WTC11 (cell line): Measurements from ENCODE around the gene IGHMBP2. TPM values are rescaled to one million over a fixed set of nuclear protein-coding genes. Genes with fewer than 3 reads are reported as not detected.

ENCODE experiments used
- ATAC-seq: fragments of 200-7000 bp; cut with Tn5 transposase; 2 replicates; pipeline ENCODE4 v1.10.0; 2021; ENCODE audit warnings: mild to moderate bottlenecking, moderate library complexity
- CTCF ChIA-PET: fragments of 300-600 bp; sonication (Branson Sonifier 250); formaldehyde crosslinking; loops from one replicate; lab custom pipeline; 2021; ENCODE audit warnings: antibody characterized with exemption; lab: Charles Lee
- POLR2A ChIA-PET: fragments of 350-600 bp; sonication (Branson Sonifier 250); formaldehyde crosslinking; loops from one replicate; lab custom pipeline; 2021; ENCODE audit warnings: antibody characterized with exemption; lab: Charles Lee
- DNase-seq: peaks from one replicate; pipeline ENCODE4 v3.0.0; 2021; ENCODE audit warnings: low spot score
- H3K27ac Mint-ChIP-seq: 2 replicates; pipeline ENCODE4 v1.8.0; 2021; ENCODE audit warnings: mixed read lengths
- H3K27me3 Mint-ChIP-seq: 2 replicates; pipeline ENCODE4 v1.8.0; 2021; ENCODE audit warnings: low read depth, mild to moderate bottlenecking, moderate library complexity, mixed read lengths
- H3K36me3 Mint-ChIP-seq: 2 replicates; pipeline ENCODE4 v1.8.0; 2021; ENCODE audit warnings: mixed read lengths
- H3K4me1 Mint-ChIP-seq: 2 replicates; pipeline ENCODE4 v1.8.0; 2022; ENCODE audit warnings: mixed read lengths
- H3K4me3 Mint-ChIP-seq: 2 replicates; pipeline ENCODE4 v1.8.0; 2021; ENCODE audit warnings: mild to moderate bottlenecking, moderate library complexity, mixed read lengths
- H3K9me3 Mint-ChIP-seq: 2 replicates; pipeline ENCODE4 v1.8.0; 2021; ENCODE audit warnings: mixed read lengths
- ARID4B ChIP-seq: sonication (generic); formaldehyde crosslinking; IDR thresholded peaks from 2 replicates; pipeline ENCODE4 v1.8.0; 2023; ENCODE audit warnings: missing genetic modification reagents, mild to moderate bottlenecking, borderline replicate concordance
- ATF1 ChIP-seq: sonication (generic); formaldehyde crosslinking; IDR thresholded peaks from 2 replicates; pipeline ENCODE4 v1.8.1; 2023; ENCODE audit warnings: mild to moderate bottlenecking, moderate library complexity, missing genetic modification reagents
- ATF3 ChIP-seq: sonication (generic); formaldehyde crosslinking; conservative IDR thresholded peaks from 2 replicates; pipeline ENCODE4 v1.8.1; 2022; ENCODE audit warnings: mild to moderate bottlenecking, missing genetic modification reagents
- E2F1 ChIP-seq: sonication (generic); formaldehyde crosslinking; IDR thresholded peaks from 2 replicates; pipeline ENCODE4 v1.8.0; 2022; ENCODE audit warnings: mild to moderate bottlenecking, missing genetic modification reagents
- ELF4 ChIP-seq: sonication (generic); formaldehyde crosslinking; IDR thresholded peaks from 2 replicates; pipeline ENCODE4 v1.8.1; 2022; ENCODE audit warnings: low read depth, mild to moderate bottlenecking, moderate library complexity, missing genetic modification reagents
- EMX1 ChIP-seq: fragments of 250-450 bp; sonication (Bioruptor Pico); IDR thresholded peaks from 2 replicates; pipeline ENCODE4 v1.8.0; 2021; ENCODE audit warnings: mild to moderate bottlenecking
- FOXP1 ChIP-seq: sonication (generic); formaldehyde crosslinking; IDR thresholded peaks from 2 replicates; pipeline ENCODE4 v1.8.0; 2022; ENCODE audit warnings: missing genetic modification reagents, mild to moderate bottlenecking, moderate library complexity, borderline replicate concordance
- HMGA2 ChIP-seq: fragments of 250-450 bp; sonication (Bioruptor Pico); IDR thresholded peaks from 2 replicates; pipeline ENCODE4 v1.4.0; 2021; ENCODE audit warnings: mild to moderate bottlenecking, moderate library complexity
- JAZF1 ChIP-seq: fragments of 250-450 bp; sonication (Bioruptor Pico); IDR thresholded peaks from 2 replicates; pipeline ENCODE4 v1.9.0; 2021; ENCODE audit warnings: moderate library complexity, mild to moderate bottlenecking, inconsistent platforms
- KAT7 ChIP-seq: sonication (generic); formaldehyde crosslinking; IDR thresholded peaks from 2 replicates; pipeline ENCODE4 v1.8.1; 2023; ENCODE audit warnings: missing genetic modification reagents, mild to moderate bottlenecking, borderline replicate concordance
- NFATC4 ChIP-seq: fragments of 250-450 bp; sonication (Bioruptor Pico); IDR thresholded peaks from 2 replicates; pipeline ENCODE4 v1.9.0; 2021; ENCODE audit warnings: mild to moderate bottlenecking
- NR1H2 ChIP-seq: sonication (generic); formaldehyde crosslinking; IDR thresholded peaks from 2 replicates; pipeline ENCODE4 v1.9.0; 2021; ENCODE audit warnings: mild to moderate bottlenecking, moderate library complexity, missing genetic modification reagents
- PRRX2 ChIP-seq: fragments of 250-450 bp; sonication (Bioruptor Pico); IDR thresholded peaks from 2 replicates; pipeline ENCODE4 v1.8.0; 2021; ENCODE audit warnings: mild to moderate bottlenecking
- RELA ChIP-seq: sonication (generic); formaldehyde crosslinking; IDR thresholded peaks from 2 replicates; pipeline ENCODE4 v1.8.1; 2022; ENCODE audit warnings: missing genetic modification reagents, mild to moderate bottlenecking, borderline replicate concordance
- SP1 ChIP-seq: sonication (generic); formaldehyde crosslinking; conservative IDR thresholded peaks from 2 replicates; pipeline ENCODE4 v1.8.1; 2022; ENCODE audit warnings: missing genetic modification reagents
- ZNF263 ChIP-seq: sonication (generic); formaldehyde crosslinking; IDR thresholded peaks from 2 replicates; pipeline ENCODE4 v1.8.1; 2022; ENCODE audit warnings: low read depth, mild to moderate bottlenecking, moderate library complexity, missing genetic modification reagents
- total RNA-seq: library from RNA; stranded (reverse); gene quantifications from 3 replicates; pipeline ENCODE4 v1.2.3, GENCODE V29; 2021
- TF ChIP-seq, protein P1 (sequence below): sonication (generic); formaldehyde crosslinking; IDR thresholded peaks from 2 replicates; pipeline ENCODE4 v1.8.0; 2022; ENCODE audit warnings: mild to moderate bottlenecking, missing genetic modification reagents
- TF ChIP-seq, protein P2 (sequence below): sonication (generic); formaldehyde crosslinking; IDR thresholded peaks from 2 replicates; pipeline ENCODE4 v1.8.1; 2023; ENCODE audit warnings: mild to moderate bottlenecking, missing genetic modification reagents
- TF ChIP-seq, protein P3 (sequence below): sonication (generic); formaldehyde crosslinking; IDR thresholded peaks from 2 replicates; pipeline ENCODE4 v1.8.1; 2022; ENCODE audit warnings: missing genetic modification reagents, borderline replicate concordance
- TF ChIP-seq, protein P4 (sequence below): sonication (generic); formaldehyde crosslinking; IDR thresholded peaks from 2 replicates; pipeline ENCODE4 v1.8.1; 2022; ENCODE audit warnings: mild to moderate bottlenecking, moderate library complexity, missing genetic modification reagents

IGHMBP2 gene
- total RNA-seq, 1 experiment from 2014 or later = 22.5 TPM

- no peak for ATAC-seq
- H3K4me1 Mint-ChIP-seq = no peaks in the 10 kb centered on the region
- no peaks in the 10 kb centered on the region for H3K27me3 Mint-ChIP-seq
- H3K27ac Mint-ChIP-seq = no peak overlapping the region
- H3K36me3 Mint-ChIP-seq = peaks cover 25% of the 10 kb centered on the region
- no peak for DNase-seq
- H3K4me3 Mint-ChIP-seq = no peak overlapping the region
- TF ChIP-seq PRRX2 (CRISPR knock-in tag) (no peak), E2F1 (CRISPR knock-in tag) (no peak), NR1H2 (CRISPR knock-in tag) (no peak), NFATC4 (CRISPR knock-in tag) (no peak), RELA (CRISPR knock-in tag) (no peak), ATF3 (no peak), EMX1 (CRISPR knock-in tag) (no peak), ELF4 (CRISPR knock-in tag) (no peak), SP1 (CRISPR knock-in tag) (no peak), FOXP1 (CRISPR knock-in tag) (no peak), ZNF263 (CRISPR knock-in tag) (no peak)
- TF ChIP-seq, protein P1, sequence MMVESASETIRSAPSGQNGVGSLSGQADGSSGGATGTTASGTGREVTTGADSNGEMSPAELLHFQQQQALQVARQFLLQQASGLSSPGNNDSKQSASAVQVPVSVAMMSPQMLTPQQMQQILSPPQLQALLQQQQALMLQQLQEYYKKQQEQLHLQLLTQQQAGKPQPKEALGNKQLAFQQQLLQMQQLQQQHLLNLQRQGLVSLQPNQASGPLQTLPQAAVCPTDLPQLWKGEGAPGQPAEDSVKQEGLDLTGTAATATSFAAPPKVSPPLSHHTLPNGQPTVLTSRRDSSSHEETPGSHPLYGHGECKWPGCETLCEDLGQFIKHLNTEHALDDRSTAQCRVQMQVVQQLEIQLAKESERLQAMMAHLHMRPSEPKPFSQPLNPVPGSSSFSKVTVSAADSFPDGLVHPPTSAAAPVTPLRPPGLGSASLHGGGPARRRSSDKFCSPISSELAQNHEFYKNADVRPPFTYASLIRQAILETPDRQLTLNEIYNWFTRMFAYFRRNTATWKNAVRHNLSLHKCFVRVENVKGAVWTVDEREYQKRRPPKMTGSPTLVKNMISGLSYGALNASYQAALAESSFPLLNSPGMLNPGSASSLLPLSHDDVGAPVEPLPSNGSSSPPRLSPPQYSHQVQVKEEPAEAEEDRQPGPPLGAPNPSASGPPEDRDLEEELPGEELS = no peak
- TF ChIP-seq, protein P2, sequence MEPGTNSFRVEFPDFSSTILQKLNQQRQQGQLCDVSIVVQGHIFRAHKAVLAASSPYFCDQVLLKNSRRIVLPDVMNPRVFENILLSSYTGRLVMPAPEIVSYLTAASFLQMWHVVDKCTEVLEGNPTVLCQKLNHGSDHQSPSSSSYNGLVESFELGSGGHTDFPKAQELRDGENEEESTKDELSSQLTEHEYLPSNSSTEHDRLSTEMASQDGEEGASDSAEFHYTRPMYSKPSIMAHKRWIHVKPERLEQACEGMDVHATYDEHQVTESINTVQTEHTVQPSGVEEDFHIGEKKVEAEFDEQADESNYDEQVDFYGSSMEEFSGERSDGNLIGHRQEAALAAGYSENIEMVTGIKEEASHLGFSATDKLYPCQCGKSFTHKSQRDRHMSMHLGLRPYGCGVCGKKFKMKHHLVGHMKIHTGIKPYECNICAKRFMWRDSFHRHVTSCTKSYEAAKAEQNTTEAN = no peak
- TF ChIP-seq, protein P3, sequence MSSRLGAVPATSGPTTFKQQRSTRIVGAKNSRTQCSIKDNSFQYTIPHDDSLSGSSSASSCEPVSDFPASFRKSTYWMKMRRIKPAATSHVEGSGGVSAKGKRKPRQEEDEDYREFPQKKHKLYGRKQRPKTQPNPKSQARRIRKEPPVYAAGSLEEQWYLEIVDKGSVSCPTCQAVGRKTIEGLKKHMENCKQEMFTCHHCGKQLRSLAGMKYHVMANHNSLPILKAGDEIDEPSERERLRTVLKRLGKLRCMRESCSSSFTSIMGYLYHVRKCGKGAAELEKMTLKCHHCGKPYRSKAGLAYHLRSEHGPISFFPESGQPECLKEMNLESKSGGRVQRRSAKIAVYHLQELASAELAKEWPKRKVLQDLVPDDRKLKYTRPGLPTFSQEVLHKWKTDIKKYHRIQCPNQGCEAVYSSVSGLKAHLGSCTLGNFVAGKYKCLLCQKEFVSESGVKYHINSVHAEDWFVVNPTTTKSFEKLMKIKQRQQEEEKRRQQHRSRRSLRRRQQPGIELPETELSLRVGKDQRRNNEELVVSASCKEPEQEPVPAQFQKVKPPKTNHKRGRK (CRISPR knock-in tag) = no peak
- TF ChIP-seq, all 79 proteins: peak for 0
- ChIA-PET CTCF (interaction anchor here (1.0 to 1.8 kb wide), 3 partner anchors 17 to 135 kb away, joined by 4 to 9 read pairs (median 5); no protein-coding TSS in a partner anchor), POLR2A (no interaction called here)
- H3K9me3 Mint-ChIP-seq = no peaks in the 10 kb centered on the region
These were observed 29.4 kb downstream of the IGHMBP2 start for GRCh38 chr11:68932933-68933577.

DNA sequence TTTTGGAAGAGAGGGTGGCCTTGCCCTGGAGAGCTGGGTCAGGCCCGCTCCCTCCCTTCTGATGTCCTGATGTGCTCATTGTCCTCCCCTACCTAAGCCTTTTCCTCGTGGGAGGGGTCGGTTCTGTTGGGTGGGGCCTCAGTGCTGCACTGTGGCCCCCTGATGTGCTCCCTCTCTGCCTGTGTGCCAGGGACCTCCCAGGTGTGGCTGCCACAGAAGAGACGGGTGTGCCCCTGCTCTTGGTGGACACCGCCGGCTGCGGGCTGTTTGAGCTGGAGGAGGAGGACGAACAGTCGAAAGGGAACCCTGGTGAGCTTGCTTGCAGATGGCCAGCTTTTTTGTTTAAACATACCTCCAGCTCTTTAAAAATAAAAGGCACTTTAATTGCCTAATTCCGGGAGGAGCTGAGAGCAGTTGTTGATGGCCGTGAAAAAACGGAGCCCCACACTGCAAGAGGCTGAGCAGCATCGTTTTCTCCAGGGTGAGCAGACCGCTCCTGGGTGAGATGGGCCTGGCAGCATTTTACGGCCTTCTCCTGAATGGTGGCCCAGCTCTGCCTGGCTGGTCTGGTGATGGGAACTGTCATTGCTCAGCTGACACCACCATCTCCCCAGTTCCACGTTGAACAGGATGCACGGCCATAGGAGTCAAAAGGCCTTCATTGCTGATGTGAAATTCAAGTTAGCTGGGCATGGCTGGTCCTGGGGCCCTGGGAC lies 30.1 kb downstream of the IGHMBP2 start:
- ChIA-PET CTCF (interaction anchor here (1.0 to 1.8 kb wide), 3 partner anchors 17 to 136 kb away, joined by 4 to 9 read pairs (median 5); no protein-coding TSS in a partner anchor), POLR2A (no interaction called here)
- ATAC-seq (no peak), DNase-seq (no peak)
- Mint-ChIP-seq H3K9me3 (no peaks in the 10 kb centered on the region), H3K4me1 (no peaks in the 10 kb centered on the region), H3K36me3 (peaks cover 26% of the 10 kb centered on the region), H3K27me3 (no peaks in the 10 kb centered on the region), H3K27ac (no peak overlapping the region), H3K4me3 (no peak overlapping the region)
- TF ChIP-seq KAT7 (CRISPR knock-in tag) = no peak
- TF ChIP-seq HMGA2 (CRISPR knock-in tag) = no peak
- TF ChIP-seq, protein P4, sequence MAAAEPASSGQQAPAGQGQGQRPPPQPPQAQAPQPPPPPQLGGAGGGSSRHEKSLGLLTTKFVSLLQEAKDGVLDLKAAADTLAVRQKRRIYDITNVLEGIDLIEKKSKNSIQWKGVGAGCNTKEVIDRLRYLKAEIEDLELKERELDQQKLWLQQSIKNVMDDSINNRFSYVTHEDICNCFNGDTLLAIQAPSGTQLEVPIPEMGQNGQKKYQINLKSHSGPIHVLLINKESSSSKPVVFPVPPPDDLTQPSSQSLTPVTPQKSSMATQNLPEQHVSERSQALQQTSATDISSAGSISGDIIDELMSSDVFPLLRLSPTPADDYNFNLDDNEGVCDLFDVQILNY (CRISPR knock-in tag) = no peak
- TF ChIP-seq ARID4B = no peak
- no peak for TF ChIP-seq JAZF1 (CRISPR knock-in tag)
- TF ChIP-seq ATF1 (CRISPR knock-in tag) = no peak
